H7 (cell line): ENCODE results near the gene FAM20C. TPM values are rescaled to one million over a fixed set of nuclear protein-coding genes. Genes with fewer than 3 reads are reported as not detected.
A peak's percentile ranks its signal among the peaks of the same experiment; 100 is the strongest.
"Not testable (repeated sequence)": the region's sequence is repeated elsewhere in the genome, so short reads cannot be mapped to it uniquely, and the experiment has no call there.

Experiments used
- DNase-seq: peaks from one replicate; pipeline ENCODE4 v3.0.0; 2012
- H3K27me3 ChIP-seq: 2 replicates; pipeline ENCODE4 v1.6.0; 2011; ENCODE audit warnings: mild to moderate bottlenecking, low read length; ENCODE audit not compliant: control insufficient read depth, insufficient read depth
- H3K36me3 ChIP-seq: replicated peaks from 2 replicates; pipeline ENCODE4 v1.5.1; 2011; ENCODE audit warnings: low read length; ENCODE audit not compliant: control insufficient read depth, insufficient read depth
- H3K4me3 ChIP-seq: 2 replicates; pipeline ENCODE4 v1.5.1; 2011; ENCODE audit warnings: low read depth, mild to moderate bottlenecking, control low read depth, low read length, moderate library complexity; ENCODE audit not compliant: insufficient read depth
- total RNA-seq: library from RNA; depleted of rRNA; stranded (reverse); fragments of >200 nt; shearing (Covaris generic); gene quantifications from 2 replicates; pipeline ENCODE4 v1.2.3, GENCODE V29; 2014

The FAM20C gene
- total RNA-seq, 1 experiment from 2014 or later = 63.2 TPM

DNA sequence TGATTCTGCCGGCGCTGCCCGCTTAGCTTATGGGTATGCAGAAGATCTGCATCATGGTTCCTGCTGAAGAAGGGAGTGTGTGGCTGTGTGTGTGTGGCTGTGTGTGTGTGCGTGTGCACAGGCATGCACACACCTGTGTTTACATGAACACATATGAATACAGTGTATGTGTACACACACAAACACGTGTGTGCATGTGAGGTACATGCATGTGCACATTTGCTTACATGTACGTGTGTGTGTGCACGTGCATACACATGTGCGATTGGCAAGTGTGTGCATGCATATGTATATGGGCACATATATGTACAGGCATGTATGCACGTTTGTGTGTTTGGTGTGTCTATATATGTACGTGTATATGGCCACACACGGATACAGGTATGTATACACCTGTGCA, 16.4 kb upstream of the FAM20C start:
- Histone ChIP-seq H3K36me3 (no peaks in the 10 kb centered on the region), H3K4me3 (no peak overlapping the region), H3K27me3 (no peaks in the 10 kb centered on the region)
- DNase-seq = no peak

DNA sequence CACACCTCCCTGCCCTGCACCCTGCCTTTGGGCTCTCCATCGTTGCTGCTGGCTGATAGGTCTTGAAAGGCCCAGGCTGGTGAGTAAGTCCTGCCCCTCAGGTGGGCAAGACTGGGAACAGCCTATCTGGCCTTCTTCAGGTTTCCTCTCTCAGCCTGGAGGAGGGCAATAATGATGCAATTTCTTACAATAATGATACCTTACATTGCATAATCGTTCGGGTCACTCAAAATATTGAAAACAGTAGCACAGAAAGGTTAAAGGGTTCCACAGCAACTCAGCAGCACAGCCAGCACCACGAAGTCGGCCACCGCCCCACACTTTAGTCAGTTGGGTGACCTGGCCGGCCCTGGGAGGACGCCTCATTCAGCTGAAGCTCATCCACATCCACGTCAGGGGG, 16.0 kb upstream of the FAM20C start:
- Histone ChIP-seq H3K4me3 (no peak overlapping the region), H3K27me3 (no peaks in the 10 kb centered on the region), H3K36me3 (no peaks in the 10 kb centered on the region)
- peak; percentile 20 for DNase-seq

DNA sequence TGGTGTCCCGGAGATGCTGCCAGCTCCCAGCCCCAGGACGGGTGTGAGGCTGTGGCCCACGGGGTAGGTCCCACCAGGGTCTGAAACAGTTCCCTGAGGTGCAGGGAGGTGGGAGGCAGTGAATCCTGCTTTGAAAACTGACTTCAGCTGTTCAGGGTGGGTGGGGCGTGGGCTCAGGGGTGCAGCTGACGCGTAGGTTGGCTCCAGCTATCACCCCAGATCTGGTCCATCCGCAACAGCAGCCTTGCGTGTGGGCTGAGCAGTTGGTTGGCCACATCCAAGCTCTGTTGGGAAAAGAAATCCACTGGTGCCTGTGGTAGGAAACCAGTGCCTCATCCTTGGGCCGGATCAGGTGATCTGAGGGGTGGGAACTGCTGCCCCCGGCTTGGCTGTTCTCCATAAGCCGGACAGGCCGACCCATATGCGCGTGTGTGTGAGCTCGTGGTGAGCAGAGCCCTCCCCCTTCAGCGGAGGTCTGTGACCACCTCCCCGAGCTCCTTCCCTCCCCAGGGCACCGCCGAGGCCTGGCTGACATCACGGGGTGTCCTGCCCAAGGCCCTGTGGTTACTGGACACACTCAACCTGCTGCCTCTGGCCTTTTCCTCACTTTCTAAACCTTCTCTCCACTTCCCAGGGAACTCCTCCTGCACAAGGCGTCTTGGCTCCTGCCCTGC, 15.4 kb upstream of the FAM20C start:
- DNase-seq = peak; percentile 43

DNA sequence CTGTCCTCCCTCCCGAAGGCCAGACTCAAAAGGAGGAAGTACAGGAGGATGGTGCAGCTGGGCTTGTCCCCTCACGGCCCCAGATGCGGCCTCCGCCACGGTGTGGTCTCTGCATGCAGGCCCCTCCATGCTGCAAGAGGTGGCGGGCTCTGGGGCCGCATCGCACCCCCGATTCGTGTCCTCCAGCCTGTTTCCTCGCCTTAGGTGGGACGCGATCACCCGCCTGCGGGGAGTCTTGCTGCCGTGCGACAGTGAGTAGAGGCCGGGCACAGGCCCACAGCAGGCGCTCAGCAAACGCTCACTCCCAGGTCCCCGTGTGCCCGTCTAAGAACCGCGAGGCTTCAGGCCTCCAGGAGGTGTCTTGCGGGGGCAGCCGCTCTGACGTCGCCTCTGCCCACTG, 13.9 kb upstream of the FAM20C start:
- no peak for DNase-seq
- no peaks in the 10 kb centered on the region for H3K27me3 ChIP-seq
- no peak overlapping the region for H3K4me3 ChIP-seq
- H3K36me3 ChIP-seq = no peaks in the 10 kb centered on the region

More for the DNA sequence above, 15.4 kb upstream of the FAM20C start:
- no peaks in the 10 kb centered on the region for H3K36me3 ChIP-seq
- H3K4me3 ChIP-seq = no peak overlapping the region
- H3K27me3 ChIP-seq = no peaks in the 10 kb centered on the region

DNA sequence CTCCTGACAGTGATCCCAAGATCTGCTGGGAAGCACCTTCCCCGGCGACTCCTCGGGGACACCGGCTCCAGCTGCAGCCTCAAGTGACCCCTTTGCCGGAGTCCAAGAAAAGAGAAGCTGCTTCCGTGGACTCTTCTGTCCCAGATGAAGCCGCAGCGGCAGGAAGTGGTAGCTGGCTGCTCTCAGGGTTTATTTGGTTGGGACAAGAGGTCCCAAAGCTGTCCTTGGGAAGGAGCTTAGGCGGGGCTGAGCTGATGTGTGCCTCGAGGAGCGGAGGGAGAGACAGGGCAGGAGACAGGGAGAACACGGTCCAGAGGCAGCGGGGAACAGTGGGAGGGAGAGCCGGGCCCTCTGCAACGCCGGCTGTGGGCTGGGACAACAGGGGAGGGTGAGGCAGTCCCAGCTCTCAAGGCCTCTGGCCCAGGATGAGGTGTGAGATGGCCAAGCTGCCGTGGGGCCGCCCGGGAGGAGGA, 13.1 kb upstream of the FAM20C start:
- no peak for DNase-seq
- no peaks in the 10 kb centered on the region for H3K27me3 ChIP-seq
- no peak overlapping the region for H3K4me3 ChIP-seq
- H3K36me3 ChIP-seq = no peaks in the 10 kb centered on the region

DNA sequence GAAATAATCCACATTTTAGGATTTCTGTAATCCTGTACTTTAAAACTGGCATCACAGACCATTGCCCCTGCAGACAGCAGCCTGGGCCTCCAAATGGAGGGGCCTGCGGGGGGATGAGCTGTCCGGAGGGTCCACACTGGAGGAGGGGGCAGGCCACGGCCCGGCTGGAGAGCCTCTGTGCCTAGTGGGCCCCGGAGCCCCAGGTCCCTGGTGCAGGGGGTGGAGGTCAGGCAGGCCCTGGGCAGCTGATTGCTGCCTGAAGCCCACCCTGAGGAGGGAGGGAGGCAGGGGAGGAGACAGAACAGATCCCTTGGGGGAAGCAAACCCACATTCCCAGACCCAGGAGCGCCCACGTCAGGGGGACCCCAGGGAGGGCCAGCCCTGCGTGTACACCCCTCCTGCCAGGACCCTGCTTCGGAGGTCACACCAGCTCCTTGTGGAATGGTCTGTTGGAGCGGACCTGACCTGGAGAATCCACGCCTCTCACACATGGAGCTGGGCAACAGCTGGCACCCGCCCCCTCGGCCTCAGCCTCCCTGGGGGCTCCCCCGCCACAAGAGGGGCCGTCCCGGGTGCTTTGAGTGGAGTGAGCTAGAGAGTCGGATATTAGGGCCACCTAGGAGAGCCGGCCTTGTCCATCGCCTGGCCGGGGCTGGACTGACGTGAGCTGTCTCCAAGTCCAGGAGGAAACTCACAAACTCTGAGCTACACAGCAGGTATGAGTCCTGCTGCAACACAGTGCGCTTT, 12.2 kb upstream of the FAM20C start:
- no peak for DNase-seq
- Histone ChIP-seq H3K27me3 (no peaks in the 10 kb centered on the region), H3K36me3 (no peaks in the 10 kb centered on the region), H3K4me3 (no peak overlapping the region)

DNA sequence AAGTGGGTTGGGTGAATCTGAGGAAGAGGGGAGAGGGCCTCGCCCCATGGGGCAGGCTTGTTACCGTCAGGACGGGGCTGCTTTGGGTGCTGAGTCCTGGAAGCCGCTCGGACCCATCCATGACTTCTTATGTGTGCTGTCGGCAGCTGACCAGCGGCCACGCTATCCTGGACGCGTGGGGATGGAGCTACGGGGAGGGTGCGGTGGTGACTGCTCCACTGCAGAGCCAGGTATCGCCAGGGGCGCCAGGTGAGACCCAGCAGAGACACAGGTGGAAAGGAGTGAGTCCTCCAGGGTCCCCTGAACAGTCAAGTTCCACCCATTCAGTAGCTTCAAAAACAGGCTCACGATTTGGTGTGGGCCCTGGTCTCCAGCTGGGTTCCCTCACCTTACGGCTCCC, 10.6 kb upstream of the FAM20C start:
- Histone ChIP-seq H3K4me3 (no peak overlapping the region), H3K27me3 (no peaks in the 10 kb centered on the region), H3K36me3 (no peaks in the 10 kb centered on the region)
- DNase-seq = no peak

DNA sequence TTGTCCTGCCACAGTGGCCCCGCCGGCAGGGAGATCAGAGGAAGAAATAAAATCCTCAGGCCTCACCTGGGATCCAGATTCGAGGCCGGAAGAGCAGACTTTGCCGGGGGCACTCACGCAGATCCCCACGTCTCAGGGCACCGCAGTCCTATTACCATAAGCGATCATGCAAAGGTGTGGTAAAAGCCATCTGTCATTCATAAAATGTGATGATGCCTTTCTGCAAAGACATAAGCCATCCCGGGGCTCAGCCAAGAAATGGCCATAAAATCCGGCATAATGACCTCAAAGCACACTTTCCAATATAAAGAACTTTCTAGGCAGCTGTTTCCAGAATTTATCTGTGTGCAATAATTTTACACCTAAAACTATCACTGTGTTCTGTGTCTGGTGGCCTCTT, 9.9 kb upstream of the FAM20C start:
- DNase-seq, H3K4me3 ChIP-seq: not testable (repeated sequence)

DNA sequence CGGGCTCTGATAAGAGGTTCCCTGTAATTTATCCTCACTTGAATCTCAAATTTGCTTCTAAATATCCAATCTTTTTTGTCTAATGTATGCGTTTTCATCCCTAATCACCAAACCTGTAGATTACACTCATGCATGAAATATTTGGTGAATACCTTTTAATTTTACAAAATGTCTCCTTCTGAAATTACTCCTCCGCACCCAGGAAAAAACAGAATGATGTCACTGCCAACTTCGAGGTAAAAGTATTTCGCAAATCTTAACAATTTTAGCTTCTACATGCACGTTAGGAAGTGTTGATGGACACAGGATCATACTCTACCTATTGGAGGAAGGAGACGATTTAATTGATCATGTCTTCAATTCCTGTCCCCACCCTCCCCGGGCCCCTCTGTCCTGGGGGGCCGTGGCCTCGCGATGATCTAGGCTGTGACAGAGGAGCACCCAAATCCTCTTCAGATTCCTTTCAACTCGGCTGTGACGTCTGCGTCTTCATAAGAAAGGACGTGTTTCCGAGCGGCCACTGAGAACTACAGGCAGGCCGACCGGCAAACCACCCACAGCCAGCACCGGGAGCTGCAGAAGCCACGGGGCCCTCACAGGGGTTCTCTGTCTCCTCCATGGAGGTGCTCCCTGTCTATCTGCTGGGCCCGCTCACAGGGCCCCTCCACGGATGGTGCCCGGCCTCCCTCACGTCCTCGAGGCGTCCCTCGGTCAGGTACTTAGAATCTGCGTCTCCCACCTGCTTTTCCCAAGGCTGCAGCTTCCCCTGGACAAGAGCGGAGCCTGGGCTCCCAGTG, 8.7 kb upstream of the FAM20C start:
- peak; percentile 76 for DNase-seq
- Histone ChIP-seq H3K4me3 (no peak overlapping the region), H3K27me3 (no peaks in the 10 kb centered on the region), H3K36me3 (no peaks in the 10 kb centered on the region)

More for the DNA sequence above, 9.9 kb upstream of the FAM20C start:
- not testable (repeated sequence) for H3K27me3 ChIP-seq, H3K36me3 ChIP-seq

DNA sequence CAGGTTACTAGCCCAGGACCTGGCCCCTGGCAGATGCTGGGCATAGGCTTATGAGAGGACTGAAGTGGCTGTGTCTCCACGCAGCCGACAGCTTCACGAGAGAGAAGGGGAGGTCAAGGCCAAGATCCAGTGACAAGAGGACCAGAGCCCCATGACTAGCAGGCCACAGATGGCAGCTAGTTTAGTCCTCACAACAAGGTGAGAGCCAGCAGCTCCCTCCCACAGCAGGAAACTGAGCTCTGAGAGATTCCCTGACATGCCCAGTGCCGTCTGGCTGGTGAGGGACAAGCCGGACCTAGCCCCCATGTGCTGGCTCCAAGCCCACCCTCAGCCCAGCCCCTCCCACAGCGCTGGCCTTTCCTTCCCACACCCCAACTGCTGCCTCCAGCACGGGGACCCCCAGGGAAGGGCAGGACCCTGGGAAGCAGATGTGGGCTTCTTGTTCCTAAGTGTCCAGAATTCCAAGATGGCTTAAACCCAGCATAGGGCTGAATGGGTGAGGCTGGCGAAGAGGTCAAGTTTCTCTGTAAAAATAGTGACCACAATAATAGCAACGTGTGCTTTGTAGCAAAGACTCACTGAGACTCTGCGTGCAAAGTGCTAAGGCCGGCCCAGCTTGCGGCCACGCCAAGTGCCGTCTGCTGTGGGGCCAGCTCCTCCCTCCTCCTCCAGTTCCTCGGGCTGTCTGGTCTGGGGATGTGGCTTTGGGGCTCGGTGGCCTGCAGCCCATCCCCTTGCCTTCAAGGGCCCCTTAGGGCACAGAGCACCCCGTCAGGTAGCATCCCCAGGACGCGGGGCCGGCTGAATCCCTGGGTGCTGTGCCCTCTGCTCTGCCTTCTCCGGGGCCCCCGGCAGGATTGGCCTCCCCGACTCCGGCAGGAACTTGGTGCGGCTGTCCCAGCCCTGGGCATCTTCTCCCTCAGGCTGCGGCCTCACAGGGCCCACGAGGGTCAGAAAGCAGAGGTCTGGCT, 7.8 kb upstream of the FAM20C start:
- peak; percentile 64 for DNase-seq
- H3K36me3 ChIP-seq = no peaks in the 10 kb centered on the region
- H3K27me3 ChIP-seq = no peaks in the 10 kb centered on the region
- no peak overlapping the region for H3K4me3 ChIP-seq

DNA sequence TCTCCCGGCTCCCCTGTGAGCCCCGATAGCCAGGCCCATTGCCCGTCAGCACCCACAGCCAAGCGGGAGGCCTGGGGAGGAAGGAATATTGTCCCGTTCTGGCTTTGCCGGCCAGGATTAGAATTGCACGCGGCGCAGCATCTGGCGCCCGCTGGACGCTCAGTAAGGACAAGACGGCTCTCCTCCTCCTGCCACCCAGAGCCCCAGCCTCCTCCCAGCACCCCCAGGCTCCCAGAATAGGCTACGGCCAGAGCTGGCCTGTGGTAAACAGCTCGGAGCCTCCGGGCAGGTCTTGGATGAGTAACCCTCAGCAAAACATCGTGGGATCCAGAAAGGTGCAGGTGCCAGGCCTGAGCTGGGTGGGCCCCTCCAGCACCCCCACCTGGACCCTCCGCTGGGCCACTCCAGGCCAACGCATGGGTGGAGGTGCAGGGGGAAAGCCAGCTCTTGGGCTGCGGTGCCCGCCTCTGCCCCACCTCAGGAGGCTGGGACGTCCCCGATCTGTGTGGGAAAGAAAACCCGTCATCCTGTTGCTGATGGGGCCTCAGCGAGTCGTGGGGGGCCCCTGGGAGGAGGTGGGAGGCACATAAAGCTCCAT, 5.8 kb upstream of the FAM20C start:
- Histone ChIP-seq H3K36me3 (no peaks in the 10 kb centered on the region), H3K27me3 (no peaks in the 10 kb centered on the region; the same call in 1 of the 2 replicates), H3K4me3 (no peak overlapping the region)
- DNase-seq = peak; percentile 61

DNA sequence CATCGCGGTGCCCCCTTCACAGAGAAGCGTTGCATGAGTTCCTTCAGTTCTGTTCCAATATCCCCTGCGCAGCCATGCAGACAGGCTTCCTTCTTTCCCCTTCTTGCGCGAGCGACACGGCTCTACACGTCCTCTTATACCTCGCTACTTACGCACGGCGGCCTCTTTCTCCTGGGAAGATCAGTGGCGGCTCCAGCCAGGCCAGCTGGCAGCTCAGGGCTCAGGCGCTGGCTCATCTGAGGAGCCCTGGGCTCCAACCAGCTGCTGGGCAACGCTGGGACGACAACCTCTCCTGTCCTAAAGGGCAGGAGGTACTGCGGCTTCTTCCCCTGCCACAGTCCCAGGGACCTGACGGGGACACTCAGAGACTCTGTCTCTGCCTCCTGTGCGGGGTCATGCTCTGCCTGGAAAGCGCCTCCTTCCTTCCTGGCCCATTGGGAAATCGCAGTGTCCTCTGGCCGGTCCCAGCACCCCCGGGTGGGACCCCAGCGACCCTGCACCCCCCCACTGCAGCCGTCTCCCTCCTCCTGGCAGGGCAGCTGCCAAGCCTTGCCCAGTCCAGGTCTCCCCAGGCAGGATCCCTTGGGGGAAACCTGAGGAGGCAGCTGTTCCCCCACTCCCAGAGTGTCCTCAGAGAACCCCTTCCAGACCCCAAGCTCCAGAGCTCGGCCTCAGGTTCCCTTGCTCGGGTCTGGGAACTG, 5.0 kb upstream of the FAM20C start:
- Histone ChIP-seq H3K4me3 (no peak overlapping the region), H3K27me3 (no peaks in the 10 kb centered on the region; the same call in 1 of the 2 replicates), H3K36me3 (no peaks in the 10 kb centered on the region)
- DNase-seq = no peak

DNA sequence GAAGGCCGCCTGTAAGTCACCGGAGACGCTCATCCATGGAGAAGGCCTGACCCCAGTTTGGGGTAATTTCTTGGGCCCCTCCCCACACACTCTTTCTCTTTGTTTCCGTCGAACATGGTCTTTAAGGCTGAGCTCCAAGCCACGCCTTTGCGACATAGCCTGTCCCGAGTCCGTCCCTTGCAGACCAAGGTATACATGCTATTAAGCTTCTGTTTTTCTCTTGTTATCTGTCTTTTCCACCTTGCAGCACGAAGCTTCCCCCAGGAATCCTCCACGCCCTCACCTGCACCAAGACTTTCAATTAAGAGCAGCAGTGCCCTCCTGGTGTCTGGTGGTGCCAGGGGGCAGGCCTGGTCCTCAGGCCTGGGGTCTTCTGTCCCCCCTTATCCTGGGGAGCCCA, 4.2 kb upstream of the FAM20C start:
- Histone ChIP-seq H3K4me3 (no peak overlapping the region), H3K27me3 (no peaks in the 10 kb centered on the region; the same call in 1 of the 2 replicates), H3K36me3 (no peaks in the 10 kb centered on the region)
- DNase-seq = no peak
